SK-N-SH treated with all-trans-retinoic acid at 6 μM for 48 hours (cell line): ENCODE results near the gene JMJD1C.

Experiments
- ARNTL ChIP-seq: fragments of 450-650 bp; formaldehyde crosslinking; IDR thresholded peaks from 2 replicates; pipeline ENCODE4 v1.5.0; 2020; ENCODE audit warnings: low read depth, mild to moderate bottlenecking, moderate library complexity, borderline replicate concordance
- BACH2 ChIP-seq: fragments of 250-450 bp; sonication (Bioruptor Pico); IDR thresholded peaks from 2 replicates; pipeline ENCODE4 v1.9.0; 2021; ENCODE audit warnings: mild to moderate bottlenecking, borderline replicate concordance
- CREB5 ChIP-seq: fragments of 250-450 bp; sonication (Bioruptor Pico); IDR thresholded peaks from 2 replicates; pipeline ENCODE4 v1.5.1; 2020; ENCODE audit warnings: low read depth, mild to moderate bottlenecking, moderate library complexity
- ESRRG ChIP-seq: fragments of 250-450 bp; sonication (Bioruptor Pico); IDR thresholded peaks from 2 replicates; pipeline ENCODE4 v1.6.1; 2021; ENCODE audit warnings: mild to moderate bottlenecking
- OSR1 ChIP-seq: fragments of 250-450 bp; sonication (Bioruptor Pico); IDR thresholded peaks from 2 replicates; pipeline ENCODE4 v1.8.0; 2022; ENCODE audit warnings: moderate library complexity, mild to moderate bottlenecking, inconsistent platforms
- PPARA ChIP-seq: fragments of 250-450 bp; sonication (Bioruptor Pico); IDR thresholded peaks from 2 replicates; pipeline ENCODE4 v1.5.0; 2020; ENCODE audit warnings: mild to moderate bottlenecking, borderline replicate concordance
- RARB ChIP-seq: fragments of 250-450 bp; sonication (Bioruptor Pico); IDR thresholded peaks from 2 replicates; pipeline ENCODE4 v1.8.0; 2021; ENCODE audit warnings: mild to moderate bottlenecking, moderate library complexity
- SNAI2 ChIP-seq: fragments of 250-450 bp; sonication (Bioruptor Pico); IDR thresholded peaks from 2 replicates; pipeline ENCODE4 v1.5.0; 2020; ENCODE audit warnings: mild to moderate bottlenecking, moderate library complexity
- ZFP3 ChIP-seq: fragments of 250-450 bp; sonication (Bioruptor Pico); IDR thresholded peaks from 2 replicates; pipeline ENCODE4 v1.5.0; 2020; ENCODE audit warnings: mild to moderate bottlenecking, moderate library complexity
- ZNF565 ChIP-seq: fragments of 450-650 bp; formaldehyde crosslinking; conservative IDR thresholded peaks from 2 replicates; pipeline ENCODE4 v1.5.0; 2020; ENCODE audit warnings: low read depth, mild to moderate bottlenecking, moderate library complexity
- ZNF70 ChIP-seq: fragments of 450-650 bp; formaldehyde crosslinking; IDR thresholded peaks from 2 replicates; pipeline ENCODE4 v1.5.0; 2020; ENCODE audit warnings: mild to moderate bottlenecking, moderate library complexity
- TF ChIP-seq, protein P1 (sequence below): fragments of 250-450 bp; sonication (Bioruptor Pico); IDR thresholded peaks from 2 replicates; pipeline ENCODE4 v1.5.0; 2020; ENCODE audit warnings: mild to moderate bottlenecking, moderate library complexity
- TF ChIP-seq, protein P2 (sequence below): fragments of 250-450 bp; sonication (Bioruptor Pico); IDR thresholded peaks from 2 replicates; pipeline ENCODE4 v1.8.0; 2020; ENCODE audit warnings: mild to moderate bottlenecking, moderate library complexity, borderline replicate concordance

GRCh38 chr10:63156236-63156635 is 309.5 kb downstream of the JMJD1C start:
- TF ChIP-seq ZNF565 (CRISPR knock-in tag) (no peak), OSR1 (no peak), ESRRG (CRISPR knock-in tag) (no peak), SNAI2 (CRISPR knock-in tag) (no peak), CREB5 (CRISPR knock-in tag) (no peak), ZFP3 (no peak), RARB (CRISPR knock-in tag) (no peak), BACH2 (CRISPR knock-in tag) (no peak), PPARA (CRISPR knock-in tag) (no peak), ZNF70 (CRISPR knock-in tag) (no peak), ARNTL (CRISPR knock-in tag) (no peak)
- TF ChIP-seq, protein P1, sequence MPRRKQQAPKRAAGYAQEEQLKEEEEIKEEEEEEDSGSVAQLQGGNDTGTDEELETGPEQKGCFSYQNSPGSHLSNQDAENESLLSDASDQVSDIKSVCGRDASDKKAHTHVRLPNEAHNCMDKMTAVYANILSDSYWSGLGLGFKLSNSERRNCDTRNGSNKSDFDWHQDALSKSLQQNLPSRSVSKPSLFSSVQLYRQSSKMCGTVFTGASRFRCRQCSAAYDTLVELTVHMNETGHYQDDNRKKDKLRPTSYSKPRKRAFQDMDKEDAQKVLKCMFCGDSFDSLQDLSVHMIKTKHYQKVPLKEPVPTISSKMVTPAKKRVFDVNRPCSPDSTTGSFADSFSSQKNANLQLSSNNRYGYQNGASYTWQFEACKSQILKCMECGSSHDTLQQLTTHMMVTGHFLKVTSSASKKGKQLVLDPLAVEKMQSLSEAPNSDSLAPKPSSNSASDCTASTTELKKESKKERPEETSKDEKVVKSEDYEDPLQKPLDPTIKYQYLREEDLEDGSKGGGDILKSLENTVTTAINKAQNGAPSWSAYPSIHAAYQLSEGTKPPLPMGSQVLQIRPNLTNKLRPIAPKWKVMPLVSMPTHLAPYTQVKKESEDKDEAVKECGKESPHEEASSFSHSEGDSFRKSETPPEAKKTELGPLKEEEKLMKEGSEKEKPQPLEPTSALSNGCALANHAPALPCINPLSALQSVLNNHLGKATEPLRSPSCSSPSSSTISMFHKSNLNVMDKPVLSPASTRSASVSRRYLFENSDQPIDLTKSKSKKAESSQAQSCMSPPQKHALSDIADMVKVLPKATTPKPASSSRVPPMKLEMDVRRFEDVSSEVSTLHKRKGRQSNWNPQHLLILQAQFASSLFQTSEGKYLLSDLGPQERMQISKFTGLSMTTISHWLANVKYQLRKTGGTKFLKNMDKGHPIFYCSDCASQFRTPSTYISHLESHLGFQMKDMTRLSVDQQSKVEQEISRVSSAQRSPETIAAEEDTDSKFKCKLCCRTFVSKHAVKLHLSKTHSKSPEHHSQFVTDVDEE (CRISPR knock-in tag), result no peak
- TF ChIP-seq, protein P2, sequence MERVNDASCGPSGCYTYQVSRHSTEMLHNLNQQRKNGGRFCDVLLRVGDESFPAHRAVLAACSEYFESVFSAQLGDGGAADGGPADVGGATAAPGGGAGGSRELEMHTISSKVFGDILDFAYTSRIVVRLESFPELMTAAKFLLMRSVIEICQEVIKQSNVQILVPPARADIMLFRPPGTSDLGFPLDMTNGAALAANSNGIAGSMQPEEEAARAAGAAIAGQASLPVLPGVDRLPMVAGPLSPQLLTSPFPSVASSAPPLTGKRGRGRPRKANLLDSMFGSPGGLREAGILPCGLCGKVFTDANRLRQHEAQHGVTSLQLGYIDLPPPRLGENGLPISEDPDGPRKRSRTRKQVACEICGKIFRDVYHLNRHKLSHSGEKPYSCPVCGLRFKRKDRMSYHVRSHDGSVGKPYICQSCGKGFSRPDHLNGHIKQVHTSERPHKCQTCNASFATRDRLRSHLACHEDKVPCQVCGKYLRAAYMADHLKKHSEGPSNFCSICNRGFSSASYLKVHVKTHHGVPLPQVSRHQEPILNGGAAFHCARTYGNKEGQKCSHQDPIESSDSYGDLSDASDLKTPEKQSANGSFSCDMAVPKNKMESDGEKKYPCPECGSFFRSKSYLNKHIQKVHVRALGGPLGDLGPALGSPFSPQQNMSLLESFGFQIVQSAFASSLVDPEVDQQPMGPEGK (CRISPR knock-in tag), result no peak
